IPS-NIHi7 (cell line): ENCODE measurements around the gene SIK3.
"Not testable (repeated sequence)": the region's sequence is repeated elsewhere in the genome, so short reads cannot be mapped to it uniquely, and the experiment has no call there.

ENCODE experiments used
- DNase-seq: peaks from one replicate; pipeline ENCODE4 v3.0.0; 2012; ENCODE audit warnings: mixed read lengths; ENCODE audit errors: extremely low spot score

The SIK3 gene

GRCh38 chr11:116825854-116826750 lies 272.1 kb downstream of the SIK3 start:
- DNase-seq, result no peak

GRCh38 chr11:116825434-116825833 lies 272.8 kb downstream of the SIK3 start:
- DNase-seq, result no peak

- DNase-seq, result no peak
Measured at GRCh38 chr11:116823031-116823843, 275.0 kb downstream of the SIK3 start, which contains the start of gene APOA4. Gene APOA4 (minus strand): TSS chr11:116823304. CDS start chr11:116823191, 113 bp downstream.

GRCh38 chr11:116822575-116822974 lies 275.7 kb downstream of the SIK3 start:
- no peak for DNase-seq

GRCh38 chr11:116821050-116821918 lies 276.9 kb downstream of the SIK3 start:
- no peak for DNase-seq

- DNase-seq, result no peak
Measured at GRCh38 chr11:116819049-116819448, 279.2 kb downstream of the SIK3 start.

- DNase-seq, result no peak
Measured at GRCh38 chr11:116814502-116814901, 283.7 kb downstream of the SIK3 start.

GRCh38 chr11:116813781-116814471 lies 284.3 kb downstream of the SIK3 start:
- DNase-seq, result no peak

GRCh38 chr11:116813170-116813569 lies 285.1 kb downstream of the SIK3 start:
- no peak for DNase-seq

GRCh38 chr11:116812109-116812508 lies 286.1 kb downstream of the SIK3 start:
- DNase-seq, result no peak

GRCh38 chr11:116811194-116811593 lies 287.0 kb downstream of the SIK3 start:
- DNase-seq, result no peak

GRCh38 chr11:116808262-116809175 lies 289.7 kb downstream of the SIK3 start:
- no peak for DNase-seq

GRCh38 chr11:116807601-116808261 lies 290.5 kb downstream of the SIK3 start:
- DNase-seq, result no peak

GRCh38 chr11:116804001-116804400 lies 294.2 kb downstream of the SIK3 start:
- no peak for DNase-seq

- not testable (repeated sequence) for DNase-seq
Measured at GRCh38 chr11:116801662-116802061, 296.6 kb downstream of the SIK3 start.

GRCh38 chr11:116800610-116801009 lies 297.6 kb downstream of the SIK3 start:
- DNase-seq, result no peak

GRCh38 chr11:116798368-116798767 lies 299.9 kb downstream of the SIK3 start:
- no peak for DNase-seq

- DNase-seq, result no peak
Measured at GRCh38 chr11:116797816-116798215, 300.4 kb downstream of the SIK3 start.

- DNase-seq, result no peak
Measured at GRCh38 chr11:116796548-116796947, 301.7 kb downstream of the SIK3 start.
